GM21576 (cell line): ENCODE measurements around the gene RTN1.

Experiments
- ATAC-seq: cut with Tn5 transposase; IDR thresholded peaks from one replicate; pipeline ENCODE4 v1.9.1; 2021; ENCODE audit warnings: mild to moderate bottlenecking, moderate library complexity; ENCODE audit not compliant: unreplicated experiment

The RTN1 gene

GRCh38 chr14:59811073-59811472 is 59.5 kb downstream of the RTN1 start:
- ATAC-seq: no peak

- ATAC-seq: no peak
Observed at GRCh38 chr14:59803052-59803540, 67.5 kb downstream of the RTN1 start.

- ATAC-seq: no peak
Observed at GRCh38 chr14:59788176-59788575, 82.4 kb downstream of the RTN1 start.

- ATAC-seq: no peak
Observed at GRCh38 chr14:59787045-59787674, 83.4 kb downstream of the RTN1 start.

- ATAC-seq: no peak
Observed at GRCh38 chr14:59785629-59786028, 84.9 kb downstream of the RTN1 start.

DNA sequence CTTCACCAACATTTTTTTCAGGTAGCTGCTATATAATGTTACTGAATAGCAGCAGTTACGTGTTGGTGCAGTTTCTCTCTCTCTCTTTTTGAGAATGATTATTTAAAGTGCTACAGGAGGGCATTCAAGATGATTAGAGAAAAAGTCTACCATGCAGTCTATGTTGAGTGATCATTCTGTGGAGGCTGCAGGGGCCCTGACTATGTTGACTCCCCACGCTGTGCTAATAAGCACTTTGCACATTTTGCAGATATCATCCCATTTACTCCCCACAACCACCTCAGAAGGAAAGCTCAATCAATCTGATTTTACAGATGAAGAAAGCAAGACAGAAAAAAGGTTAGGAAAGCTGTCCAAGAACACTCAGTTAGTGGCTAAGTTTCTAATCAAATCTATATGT is 87.8 kb downstream of the RTN1 start:
- ATAC-seq: no peak

GRCh38 chr14:59777006-59777579 is 93.5 kb downstream of the RTN1 start:
- ATAC-seq: no peak

DNA sequence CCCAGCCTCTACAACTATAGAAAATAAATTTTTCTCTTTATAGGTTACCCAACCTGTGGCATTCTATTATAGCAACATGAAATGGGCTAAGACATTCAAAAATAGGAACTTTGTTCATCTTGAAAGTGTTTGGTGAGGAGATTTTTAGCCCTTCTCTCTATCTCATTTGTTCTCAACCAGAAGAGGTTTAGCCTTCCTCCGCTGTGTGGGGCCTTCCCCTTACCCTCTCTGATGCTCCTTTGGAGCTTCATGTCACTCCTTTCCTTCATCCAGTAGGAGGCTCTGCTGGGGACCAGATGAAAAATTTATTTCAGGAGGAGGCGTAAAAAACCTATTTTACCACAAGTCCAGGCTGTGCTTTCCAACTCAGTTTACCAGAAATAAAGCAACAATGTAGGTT is 94.1 kb downstream of the RTN1 start:
- ATAC-seq: no peak

GRCh38 chr14:59772233-59772632 is 98.3 kb downstream of the RTN1 start:
- no peak for ATAC-seq

DNA sequence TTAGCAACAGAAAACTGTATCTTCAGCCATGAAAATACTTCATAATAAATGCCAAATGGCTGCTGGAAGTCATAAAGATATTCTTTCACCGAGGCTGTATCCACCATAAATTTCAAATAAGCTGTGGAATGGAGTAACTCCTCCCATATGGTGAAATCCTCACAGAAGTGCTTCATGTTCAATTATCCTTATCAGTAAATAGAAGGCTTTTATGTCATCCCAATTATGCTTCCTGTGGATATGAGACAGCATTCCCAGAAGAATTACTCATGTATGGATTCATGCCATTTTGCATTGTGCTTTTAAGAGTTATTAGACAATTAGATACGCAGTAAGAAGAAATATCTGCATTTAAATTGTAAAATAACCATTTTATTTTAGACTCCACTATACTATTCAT is 99.0 kb downstream of the RTN1 start:
- ATAC-seq: no peak

DNA sequence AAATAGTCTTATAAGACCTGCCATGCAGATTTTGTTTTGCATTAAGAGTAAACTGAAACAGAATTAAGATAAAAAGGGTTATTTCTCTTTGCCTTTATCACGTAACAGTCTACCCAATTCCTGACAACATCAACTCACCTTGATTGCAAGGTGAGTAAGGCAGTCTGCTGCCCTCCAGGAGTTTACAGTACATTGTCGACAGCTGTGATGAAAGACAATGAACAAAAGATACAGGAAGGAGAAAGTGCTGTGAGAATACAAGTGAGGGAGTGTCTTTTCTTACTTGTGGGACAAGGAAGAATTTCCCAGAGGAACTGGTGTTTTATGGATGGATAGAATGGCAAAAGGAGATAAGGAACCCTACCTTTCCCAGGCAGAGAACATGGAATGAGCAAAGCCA is 101.0 kb downstream of the RTN1 start:
- ATAC-seq: no peak

- ATAC-seq: no peak
Observed at GRCh38 chr14:59768855-59769375, 101.7 kb downstream of the RTN1 start.

GRCh38 chr14:59761851-59762250 is 108.7 kb downstream of the RTN1 start:
- ATAC-seq: no peak

- ATAC-seq: no peak
Observed at GRCh38 chr14:59755409-59756135, 115.0 kb downstream of the RTN1 start.

GRCh38 chr14:59754256-59754655 is 116.3 kb downstream of the RTN1 start:
- no peak for ATAC-seq

- no peak for ATAC-seq
Observed at GRCh38 chr14:59753512-59753911, 117.1 kb downstream of the RTN1 start.

GRCh38 chr14:59751578-59751977 is 119.0 kb downstream of the RTN1 start:
- no peak for ATAC-seq

DNA sequence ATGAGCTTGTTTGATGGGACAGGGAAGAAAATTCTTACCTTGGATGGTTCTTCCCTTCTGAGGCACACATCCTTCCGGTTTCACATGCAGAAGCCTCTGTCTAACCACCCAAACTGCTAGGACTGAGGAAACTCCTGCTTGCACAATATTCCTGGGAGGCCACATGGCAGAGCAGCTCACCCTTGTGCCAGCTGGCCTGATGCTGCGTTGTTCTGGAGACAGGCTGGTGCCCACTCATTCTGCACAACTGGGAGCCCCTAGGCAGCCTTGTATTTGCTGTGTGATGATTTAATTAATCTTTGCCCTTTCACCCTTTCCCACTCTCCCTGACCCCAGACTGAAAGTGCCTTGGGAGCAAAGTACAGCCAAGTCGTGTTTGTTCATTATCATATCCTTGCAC is 130.8 kb downstream of the RTN1 start:
- no peak for ATAC-seq

- no peak for ATAC-seq
Observed at GRCh38 chr14:59728304-59728703, 142.3 kb downstream of the RTN1 start.

DNA sequence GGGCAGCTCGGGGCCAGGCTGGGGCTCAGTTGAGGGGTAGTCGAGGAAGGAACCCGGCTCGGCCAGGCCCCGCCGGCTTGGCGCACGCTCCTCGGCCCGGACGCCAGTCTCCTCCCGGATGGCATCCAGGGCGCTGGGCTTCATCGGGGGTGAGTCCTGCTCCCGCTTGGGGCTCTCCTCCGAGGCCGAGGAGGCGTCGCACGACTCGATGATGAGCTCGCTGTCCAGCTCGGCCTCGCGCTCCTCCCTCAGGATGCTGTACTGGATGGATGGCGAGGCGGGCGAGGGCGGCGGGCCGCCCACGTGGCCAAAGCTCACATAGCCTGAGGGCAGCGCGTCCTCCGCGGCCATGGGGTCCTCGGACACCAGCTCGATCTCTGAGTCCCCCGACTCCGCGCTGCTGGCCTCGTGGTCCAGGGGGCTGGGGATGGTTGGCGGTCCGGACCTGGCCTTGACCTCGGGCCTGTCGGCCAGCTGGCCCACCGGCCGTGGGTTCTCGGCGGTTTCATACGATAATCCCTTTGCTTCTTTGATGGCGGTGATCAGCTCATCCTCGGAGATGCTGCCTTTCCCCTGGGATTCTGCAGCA is 143.4 kb downstream of the RTN1 start:
- no peak for ATAC-seq

DNA sequence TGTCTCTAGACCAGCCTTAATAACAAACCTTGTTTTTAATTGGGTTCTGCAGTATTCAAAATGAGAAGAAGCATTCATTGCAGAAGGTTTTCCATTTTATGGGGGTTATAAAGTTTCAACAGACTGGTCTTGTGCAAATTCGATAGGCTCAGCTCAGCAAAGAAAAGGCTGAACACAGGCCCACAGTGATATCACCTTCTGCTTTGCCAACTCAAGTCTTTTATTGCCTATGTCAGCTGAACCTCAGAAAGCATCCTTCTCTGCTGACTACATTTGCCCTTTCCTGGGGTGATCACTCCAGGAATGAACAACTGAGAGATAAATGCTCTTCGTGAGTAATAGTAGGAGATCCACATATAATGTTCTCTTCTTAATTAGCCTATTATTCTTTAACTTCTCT is 159.5 kb downstream of the RTN1 start:
- ATAC-seq: no peak
